ENCODE data around the gene DGKG. TPM values are rescaled to one million over a fixed set of nuclear protein-coding genes. Genes with fewer than 3 reads are reported as not detected.

DGKG gene
- total and polyA plus RNA-seq, 8 donors: 0.12 to 26.3 (median 2.7) TPM

- no peak for DNase-seq
- H3K27ac ChIP-seq: peak overlapping the region in 1 of 5 donors; percentile 1
Measured at GRCh38 chr3:186151077-186151971, 210.7 kb downstream of the DGKG start.

GRCh38 chr3:186150041-186150830 lies 211.8 kb downstream of the DGKG start:
- no peak overlapping the region for H3K4me3 ChIP-seq
- TF ChIP-seq POLR2AphosphoS5 (IDR thresholded peaks at IDR 0.05): no peak
- intact Hi-C loops (cut with DNase I; ENCODE audit: low total_unique reads): no loop called here
- H3K9me3 ChIP-seq: no peaks in the 10 kb centered on the region
- H3K36me3 ChIP-seq: peaks cover 0 to 17% (median 5%) of the 10 kb centered on the region in 4 donors
- no peak for DNase-seq
- WGBS, 5 donors: 62 to 80% (median 74%) methylated on average over 11 of the region's 11 CpGs
- no peaks in the 10 kb centered on the region for H3K4me1 ChIP-seq
- H3K27me3 ChIP-seq: no peaks in the 10 kb centered on the region
- no peak overlapping the region for H3K27ac ChIP-seq

More at GRCh38 chr3:186151077-186151971, 210.7 kb downstream of the DGKG start:
- Histone ChIP-seq H3K36me3 (peaks cover 0 to 17% (median 5%) of the 10 kb centered on the region in 4 donors), H3K4me3 (no peak overlapping the region), H3K27me3 (no peaks in the 10 kb centered on the region), H3K9me3 (no peaks in the 10 kb centered on the region), H3K4me1 (no peaks in the 10 kb centered on the region)
- intact Hi-C loops (cut with DNase I; ENCODE audit: low total_unique reads): no loop called here
- WGBS, 5 donors: 78 to 83% (median 79%) methylated on average over 7 of the region's 7 CpGs
- TF ChIP-seq EP300 (IDR thresholded peaks at IDR 0.05) (no peak), POLR2A (IDR thresholded peaks at IDR 0.05) (no peak), CTCF (IDR thresholded peaks at IDR 0.05) (no peak)

GRCh38 chr3:186149319-186149960 lies 212.6 kb downstream of the DGKG start:
- intact Hi-C loops (cut with DNase I; ENCODE audit: low total_unique reads): no loop called here
- WGBS, 5 donors: 76 to 85% (median 81%) methylated on average over 15 of the region's 15 CpGs
- DNase-seq: no peak
- no peaks in the 10 kb centered on the region for H3K27me3 ChIP-seq
- H3K27ac ChIP-seq: no peak overlapping the region
- TF ChIP-seq EP300 (IDR thresholded peaks at IDR 0.05) (no peak), POLR2A (IDR thresholded peaks at IDR 0.05) (no peak), CTCF (IDR thresholded peaks at IDR 0.05) (no peak), POLR2AphosphoS5 (IDR thresholded peaks at IDR 0.05) (no peak)
- no peaks in the 10 kb centered on the region for H3K9me3 ChIP-seq
- H3K36me3 ChIP-seq: peaks cover 0 to 17% (median 5%) of the 10 kb centered on the region in 4 donors
- H3K4me3 ChIP-seq: no peak overlapping the region
- no peaks in the 10 kb centered on the region for H3K4me1 ChIP-seq

- Histone ChIP-seq H3K4me3 (no peak overlapping the region), H3K27ac (no peak overlapping the region), H3K9me3 (no peaks in the 10 kb centered on the region), H3K36me3 (peaks cover 0 to 3% (median 0%) of the 10 kb centered on the region in 4 donors), H3K27me3 (no peaks in the 10 kb centered on the region), H3K4me1 (no peaks in the 10 kb centered on the region)
- WGBS, 5 donors: 78 to 88% (median 87%) methylated on average over 5 of the region's 5 CpGs
- intact Hi-C loops (cut with DNase I; ENCODE audit: low total_unique reads): no loop called here
- DNase-seq: no peak
- no peak for TF ChIP-seq CTCF (IDR thresholded peaks at IDR 0.05)
- TF ChIP-seq POLR2A (IDR thresholded peaks at IDR 0.05): no peak
- no peak for TF ChIP-seq EP300 (IDR thresholded peaks at IDR 0.05)
- TF ChIP-seq POLR2AphosphoS5 (IDR thresholded peaks at IDR 0.05): no peak
Measured at GRCh38 chr3:186144257-186144656, 217.8 kb downstream of the DGKG start.
